Measurements from ENCODE around the gene CERS4. TPM values are rescaled to one million over a fixed set of nuclear protein-coding genes. Genes with fewer than 3 reads are reported as not detected.
A peak's percentile ranks its signal among the peaks of the same experiment; 100 is the strongest.

Gene CERS4
- total RNA-seq, 6 experiments from 2014 or later: 38.6 to 75.4 (median 58.3) TPM

DNA sequence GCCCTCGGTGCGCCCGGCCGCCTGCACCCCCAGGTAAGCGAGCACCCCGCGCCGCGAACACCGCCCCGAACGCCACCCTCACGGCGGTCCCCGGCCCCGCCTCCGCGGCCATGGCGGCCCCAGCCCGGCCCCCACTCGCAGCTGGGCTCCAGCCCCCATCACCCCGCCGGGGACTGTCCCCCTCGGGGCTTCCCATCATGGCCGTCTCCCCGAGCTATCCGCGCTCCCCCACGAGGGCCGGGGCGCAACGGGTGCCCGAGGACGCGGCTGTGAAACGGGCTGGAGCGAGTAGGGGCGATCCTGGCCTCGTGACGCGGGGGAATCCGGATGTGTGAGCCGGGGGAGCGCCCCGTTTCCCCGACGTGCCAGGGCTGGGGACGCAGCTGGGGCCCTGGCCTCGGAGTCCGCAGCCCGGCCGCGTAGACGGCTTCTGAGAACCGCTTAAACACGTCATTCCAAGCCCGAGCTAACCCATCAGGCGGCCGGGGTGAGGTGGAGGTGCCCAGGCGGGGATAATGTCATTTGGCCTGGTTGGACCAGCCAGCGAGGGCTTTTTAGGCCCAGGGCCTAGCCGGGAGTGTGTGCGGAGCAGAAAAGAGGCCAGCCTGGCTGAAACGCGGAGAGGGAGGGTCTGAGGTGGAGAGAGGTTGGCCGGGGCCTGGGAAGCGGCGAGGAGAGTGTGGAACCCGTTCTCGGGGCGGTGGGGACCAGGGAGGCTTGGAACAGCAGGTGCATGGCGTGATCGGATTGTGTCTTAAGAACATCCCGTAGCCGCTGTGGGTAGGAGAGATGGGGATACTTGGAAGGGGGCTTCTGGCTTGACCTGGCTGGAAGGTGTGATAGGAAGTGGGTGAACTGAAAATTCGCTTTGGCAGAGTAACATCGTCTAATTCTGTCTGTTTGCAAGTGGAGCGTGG lies 550 bp downstream of the CERS4 start:
- 7% methylated on average over 19 of the region's 78 CpGs for WGBS (ENCODE audit: insufficient coverage, low coverage, low lambda C conversion rate, missing lambda C conversion rate)
- TF ChIP-seq, protein P1, sequence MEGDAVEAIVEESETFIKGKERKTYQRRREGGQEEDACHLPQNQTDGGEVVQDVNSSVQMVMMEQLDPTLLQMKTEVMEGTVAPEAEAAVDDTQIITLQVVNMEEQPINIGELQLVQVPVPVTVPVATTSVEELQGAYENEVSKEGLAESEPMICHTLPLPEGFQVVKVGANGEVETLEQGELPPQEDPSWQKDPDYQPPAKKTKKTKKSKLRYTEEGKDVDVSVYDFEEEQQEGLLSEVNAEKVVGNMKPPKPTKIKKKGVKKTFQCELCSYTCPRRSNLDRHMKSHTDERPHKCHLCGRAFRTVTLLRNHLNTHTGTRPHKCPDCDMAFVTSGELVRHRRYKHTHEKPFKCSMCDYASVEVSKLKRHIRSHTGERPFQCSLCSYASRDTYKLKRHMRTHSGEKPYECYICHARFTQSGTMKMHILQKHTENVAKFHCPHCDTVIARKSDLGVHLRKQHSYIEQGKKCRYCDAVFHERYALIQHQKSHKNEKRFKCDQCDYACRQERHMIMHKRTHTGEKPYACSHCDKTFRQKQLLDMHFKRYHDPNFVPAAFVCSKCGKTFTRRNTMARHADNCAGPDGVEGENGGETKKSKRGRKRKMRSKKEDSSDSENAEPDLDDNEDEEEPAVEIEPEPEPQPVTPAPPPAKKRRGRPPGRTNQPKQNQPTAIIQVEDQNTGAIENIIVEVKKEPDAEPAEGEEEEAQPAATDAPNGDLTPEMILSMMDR (IDR thresholded peaks at IDR 0.05): no peak
- TF ChIP-seq POLR2A (IDR thresholded peaks at IDR 0.05): peak; percentile 76

DNA sequence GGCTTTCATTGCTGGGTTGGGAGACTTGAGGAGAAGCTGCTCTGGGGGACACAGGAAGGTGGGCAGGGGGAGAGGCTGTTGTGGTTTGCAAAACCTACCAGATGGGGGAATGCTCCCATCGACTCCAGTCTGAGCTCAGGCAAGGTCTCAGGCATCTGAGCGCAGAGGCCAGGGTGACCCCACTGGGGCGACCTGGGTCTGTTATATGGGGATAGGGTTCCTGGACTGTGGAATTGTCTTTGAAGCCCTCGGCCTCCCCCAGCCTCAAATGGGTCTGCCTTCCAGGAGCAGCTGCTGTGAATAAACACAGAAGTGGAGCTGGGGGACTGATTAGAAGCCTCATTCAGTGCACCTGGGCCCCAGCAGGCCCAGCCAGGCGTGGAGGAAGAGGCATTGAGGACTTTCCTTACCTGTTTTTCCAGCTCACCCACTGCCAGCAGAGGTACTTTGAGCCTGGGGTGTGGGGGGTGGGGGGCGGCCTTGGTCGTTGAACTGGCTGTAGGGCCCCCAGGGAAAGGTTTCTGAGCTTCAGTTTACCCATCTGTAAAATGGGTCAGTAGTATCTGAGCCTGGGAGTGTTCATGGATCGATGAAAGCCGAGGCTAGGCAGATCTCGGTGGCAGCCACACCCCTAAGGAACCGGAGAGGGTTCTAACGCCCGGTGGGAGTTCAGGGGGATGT lies 1.4 kb downstream of the CERS4 start:
- Histone ChIP-seq H3K27me3 (no peaks in the 10 kb centered on the region), H3K36me3 (no peaks in the 10 kb centered on the region), H3K27ac (peak overlapping the region in 1 of 3 donors; percentile 74), H3K9me3 (no peaks in the 10 kb centered on the region), H3K4me3 (peak overlapping the region; percentile 83 to 96 (median 84)), H3K4me1 (peaks cover 0 to 37% (median 8%) of the 10 kb centered on the region in 4 donors)
- DNase-seq (no peak), ATAC-seq (no peak)
- intact Hi-C loops (cut with DNase I): no loop called here
- TF ChIP-seq, protein P1 (IDR thresholded peaks at IDR 0.05): no peak
- TF ChIP-seq POLR2A (IDR thresholded peaks at IDR 0.05): no peak
- WGBS (ENCODE audit: insufficient coverage, low coverage, low lambda C conversion rate, missing lambda C conversion rate): 58% methylated on average over 8 of the region's 13 CpGs

More for the DNA sequence above, 550 bp downstream of the CERS4 start:
- H3K4me3 ChIP-seq: peak overlapping the region; percentile 83 to 96 (median 84)
- H3K36me3 ChIP-seq: no peaks in the 10 kb centered on the region
- H3K9me3 ChIP-seq: no peaks in the 10 kb centered on the region
- H3K27ac ChIP-seq: peak overlapping the region; percentile 70 to 81 (median 74)
- peaks cover 0 to 37% (median 8%) of the 10 kb centered on the region in 4 donors for H3K4me1 ChIP-seq
- intact Hi-C loops (cut with DNase I): no loop called here
- ATAC-seq: peak in 3 of 4 donors; percentile 2
- peak in 2 of 3 donors; percentile 60 to 61 for DNase-seq
- no peaks in the 10 kb centered on the region for H3K27me3 ChIP-seq

DNA sequence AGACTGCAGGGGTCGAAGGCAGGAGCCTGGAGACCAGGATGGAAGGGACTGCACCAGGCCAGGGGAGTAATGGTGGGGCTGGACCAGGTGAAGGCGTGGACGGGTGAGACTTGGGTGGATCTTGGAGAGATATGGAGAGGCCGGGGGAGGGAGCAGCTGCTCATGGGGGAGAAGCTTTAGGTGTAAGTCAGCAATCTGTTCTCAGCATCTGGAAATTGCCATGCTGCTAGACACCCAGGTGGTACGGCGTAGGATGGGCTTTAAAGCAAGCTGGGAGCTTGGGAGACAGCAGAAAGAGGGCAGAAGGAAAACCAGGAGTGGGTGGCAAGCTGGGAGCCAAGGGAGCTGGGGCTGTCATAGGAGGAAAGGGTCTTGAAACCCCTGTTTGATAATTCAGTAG lies 3.0 kb downstream of the CERS4 start:
- no peak overlapping the region for H3K4me3 ChIP-seq
- WGBS (ENCODE audit: insufficient coverage, low coverage, low lambda C conversion rate, missing lambda C conversion rate): 83% methylated on average over 3 of the region's 6 CpGs
- no peaks in the 10 kb centered on the region for H3K9me3 ChIP-seq
- H3K27ac ChIP-seq: no peak overlapping the region
- ATAC-seq (no peak), DNase-seq (no peak)
- H3K4me1 ChIP-seq: peaks cover 0 to 37% (median 8%) of the 10 kb centered on the region in 4 donors
- TF ChIP-seq, protein P1 (IDR thresholded peaks at IDR 0.05): no peak
- no peak for TF ChIP-seq POLR2A (IDR thresholded peaks at IDR 0.05)
- intact Hi-C loops (cut with DNase I): no loop called here
- no peaks in the 10 kb centered on the region for H3K36me3 ChIP-seq
- H3K27me3 ChIP-seq: no peaks in the 10 kb centered on the region

DNA sequence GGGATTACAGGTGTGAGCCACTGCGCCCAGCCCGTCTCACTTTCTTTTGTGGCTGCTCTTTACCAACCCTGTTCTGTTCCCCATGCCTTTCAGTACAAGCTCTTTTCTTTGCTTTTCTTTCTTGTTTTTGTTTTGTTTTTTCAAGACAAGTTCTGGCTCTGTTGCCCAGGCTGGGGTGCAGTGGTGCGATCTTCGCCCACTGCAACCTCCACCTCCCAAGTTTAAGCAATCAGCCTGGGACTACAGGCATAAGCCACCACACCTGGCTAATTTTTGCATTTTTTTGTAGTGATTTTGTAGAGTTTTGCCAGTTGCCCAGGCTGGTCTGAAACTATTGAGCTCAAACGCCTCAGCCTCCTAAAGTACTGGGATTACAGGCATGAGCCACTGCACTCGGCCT lies 3.7 kb downstream of the CERS4 start:
- H3K27ac ChIP-seq: no peak overlapping the region
- 71% methylated on average over 6 of the region's 6 CpGs for WGBS (ENCODE audit: insufficient coverage, low coverage, low lambda C conversion rate, missing lambda C conversion rate)
- no peaks in the 10 kb centered on the region for H3K27me3 ChIP-seq
- H3K4me3 ChIP-seq: no peak overlapping the region
- TF ChIP-seq, protein P1 (IDR thresholded peaks at IDR 0.05): no peak
- TF ChIP-seq POLR2A (IDR thresholded peaks at IDR 0.05): no peak
- H3K4me1 ChIP-seq: peaks cover 0 to 37% (median 8%) of the 10 kb centered on the region in 4 donors
- no peaks in the 10 kb centered on the region for H3K9me3 ChIP-seq
- intact Hi-C loops (cut with DNase I): no loop called here
- no peak for ATAC-seq
- no peak for DNase-seq
- H3K36me3 ChIP-seq: no peaks in the 10 kb centered on the region

Measured in right lobe of liver (tissue), 6 donors.